Measurements from ENCODE around the gene CLSTN1. TPM values are rescaled to one million over a fixed set of nuclear protein-coding genes. Genes with fewer than 3 reads are reported as not detected.

The CLSTN1 gene
- total and polyA plus RNA-seq, 2 of the 13 experiments (the other 11 are each of a cell fraction or from before 2014, with no cell fraction given), result 19.7 to 29.8 TPM

DNA sequence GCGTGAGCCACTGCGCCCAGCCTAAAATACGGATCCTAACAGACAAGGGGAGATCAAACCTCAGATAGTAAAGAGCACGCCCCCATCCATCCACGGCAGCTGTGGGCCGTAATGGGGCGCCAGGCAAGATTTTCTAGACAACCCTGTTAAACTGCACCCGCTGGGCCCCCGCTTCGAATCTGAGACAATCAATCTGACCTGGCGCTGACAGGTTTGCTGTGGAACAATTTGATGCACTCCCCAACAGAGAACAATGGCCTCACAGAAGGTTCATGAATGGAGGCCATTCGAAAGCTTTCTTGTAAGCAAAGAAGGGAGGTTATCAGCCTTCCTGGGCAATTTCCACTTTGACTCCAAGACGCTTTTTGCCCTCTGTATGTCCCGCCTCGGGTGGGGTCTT is 30.5 kb downstream of the CLSTN1 start:
- in situ Hi-C loops (cut with HindIII; ENCODE audit: extremely low pct_ligation_motif_present, low pct_unique_long_range_greater_than_20kb) (no loop called here), intact Hi-C loops (cut with micrococcal nuclease; ENCODE audit: unreplicated experiment) (no loop called here)
- peaks cover 20% of the 10 kb centered on the region for H3K4me1 ChIP-seq (ENCODE audit: insufficient read depth, low read length)
- no TSS peak for BruUV-seq (replicated peaks)
- H4K20me1 ChIP-seq (ENCODE audit: insufficient read depth, low read length), result peaks cover 8% of the 10 kb centered on the region; the same call in 1 of the 2 replicates
- ATAC-seq (no peak), FAIRE-seq (no peak), DNase-seq (ENCODE audit: low spot score) (no peak)
- H3K4me2 ChIP-seq (ENCODE audit: low read depth, low read length), result no peak overlapping the region
- no peaks in the 10 kb centered on the region for H3K36me3 ChIP-seq (replicated peaks in 1 of 2; ENCODE audit: control insufficient read depth in 1 of 2, insufficient read depth in 2 of 2, low read length in 2 of 2)
- no peak overlapping the region for H3K4me3 ChIP-seq (replicated peaks in 1 of 3; ENCODE audit: insufficient read depth in 1 of 3, low read depth in 2 of 3, low read length in 3 of 3)
- 91% methylated on average over 10 of the region's 15 CpGs for WGBS (ENCODE audit: low lambda C conversion rate)
- H3K79me2 ChIP-seq (ENCODE audit: insufficient read depth, low read length), result peaks cover 36% of the 10 kb centered on the region
- ChIA-PET POLR2A (no interaction called here), CTCF (ENCODE audit: low intra/inter-chr PET ratio, low total read pairs) (no interaction called here)
- H3K9ac ChIP-seq (ENCODE audit: insufficient read depth, low read depth, low read length), result no peak overlapping the region
- no peak for TF ChIP-seq ZNF460 (CRISPR knock-in tag; IDR thresholded peaks at IDR 0.05; ENCODE audit: borderline replicate concordance)
- TF ChIP-seq ZNF205 (CRISPR knock-in tag; IDR thresholded peaks at IDR 0.05), result no peak
- TF ChIP-seq RBM22 (optimal IDR thresholded peaks at IDR 0.05; ENCODE audit: low read length), result no peak
- TF ChIP-seq HMGA1 (CRISPR knock-in tag; conservative IDR thresholded peaks at IDR 0.05), result no peak
- no peak for TF ChIP-seq ZNF772 (CRISPR knock-in tag; IDR thresholded peaks at IDR 0.05)
- TF ChIP-seq PCBP1 (IDR thresholded peaks at IDR 0.05; ENCODE audit: borderline replicate concordance, low read depth, low read length), result no peak
- no peak for TF ChIP-seq DBP (CRISPR knock-in tag; IDR thresholded peaks at IDR 0.05; ENCODE audit: not compliant biosample characterization)
- TF ChIP-seq, protein P1, sequence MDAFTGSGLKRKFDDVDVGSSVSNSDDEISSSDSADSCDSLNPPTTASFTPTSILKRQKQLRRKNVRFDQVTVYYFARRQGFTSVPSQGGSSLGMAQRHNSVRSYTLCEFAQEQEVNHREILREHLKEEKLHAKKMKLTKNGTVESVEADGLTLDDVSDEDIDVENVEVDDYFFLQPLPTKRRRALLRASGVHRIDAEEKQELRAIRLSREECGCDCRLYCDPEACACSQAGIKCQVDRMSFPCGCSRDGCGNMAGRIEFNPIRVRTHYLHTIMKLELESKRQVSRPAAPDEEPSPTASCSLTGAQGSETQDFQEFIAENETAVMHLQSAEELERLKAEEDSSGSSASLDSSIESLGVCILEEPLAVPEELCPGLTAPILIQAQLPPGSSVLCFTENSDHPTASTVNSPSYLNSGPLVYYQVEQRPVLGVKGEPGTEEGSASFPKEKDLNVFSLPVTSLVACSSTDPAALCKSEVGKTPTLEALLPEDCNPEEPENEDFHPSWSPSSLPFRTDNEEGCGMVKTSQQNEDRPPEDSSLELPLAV (CRISPR knock-in tag; conservative IDR thresholded peaks at IDR 0.05; ENCODE audit: low read depth), result no peak
- TF ChIP-seq ZKSCAN8 (CRISPR knock-in tag; IDR thresholded peaks at IDR 0.05; ENCODE audit: borderline replicate concordance), result no peak
- H3K27ac ChIP-seq (ENCODE audit: extremely low read length, insufficient read depth, low read length), result no peak overlapping the region
- H2AFZ ChIP-seq (ENCODE audit: low read length), result no peak overlapping the region
- H3K27me3 ChIP-seq (ENCODE audit: control insufficient read depth in 1 of 2, insufficient read depth in 2 of 2, low read length in 2 of 2), result no peaks in the 10 kb centered on the region
- H3K9me3 ChIP-seq (ENCODE audit: low read length), result no peaks in the 10 kb centered on the region

All from HepG2 (cell line).